HG03521 (cell line): ENCODE measurements around the gene GNA12.
"Not testable (repeated sequence)": the region's sequence is repeated elsewhere in the genome, so short reads cannot be mapped to it uniquely, and the experiment has no call there.

Experiments
- ATAC-seq: cut with Tn5 transposase; IDR thresholded peaks from one replicate; pipeline ENCODE4 v1.9.1; 2021; ENCODE audit warnings: mild to moderate bottlenecking, moderate library complexity; ENCODE audit not compliant: unreplicated experiment

Gene GNA12

DNA sequence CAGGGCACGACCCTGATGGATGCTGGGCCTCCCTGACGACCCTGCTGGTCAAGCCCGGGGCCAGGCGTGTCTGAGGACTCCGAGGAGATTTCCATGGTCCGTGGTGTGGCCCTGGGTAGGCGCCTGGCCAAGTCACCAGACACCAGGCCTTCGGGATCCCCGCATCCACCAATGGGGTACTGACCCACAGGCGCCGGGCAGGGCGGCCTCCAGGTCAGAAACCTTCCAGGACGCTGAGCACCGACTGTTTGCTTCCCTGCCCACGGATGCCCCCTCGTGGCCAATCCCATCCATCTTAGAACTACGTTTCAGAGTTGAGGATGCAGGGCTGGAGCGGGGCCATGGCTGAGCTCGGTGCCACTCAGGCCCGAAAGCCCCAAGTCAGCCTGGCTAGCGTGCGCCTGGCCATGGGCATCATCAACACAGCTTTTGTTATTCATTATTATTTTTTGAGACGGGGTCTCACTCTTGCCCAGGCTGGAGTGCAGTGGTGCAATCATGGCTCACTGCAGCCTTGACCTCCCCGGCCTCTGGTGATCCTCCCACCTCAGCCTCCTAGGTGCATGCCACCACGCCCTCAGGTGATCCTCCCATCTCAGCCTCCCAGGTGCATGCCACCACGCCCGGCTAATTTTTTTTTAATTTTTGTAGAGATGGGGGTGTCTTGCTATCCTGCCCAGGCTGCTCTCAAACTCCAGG is 163.2 kb downstream of the GNA12 start:
- ATAC-seq, result no peak

DNA sequence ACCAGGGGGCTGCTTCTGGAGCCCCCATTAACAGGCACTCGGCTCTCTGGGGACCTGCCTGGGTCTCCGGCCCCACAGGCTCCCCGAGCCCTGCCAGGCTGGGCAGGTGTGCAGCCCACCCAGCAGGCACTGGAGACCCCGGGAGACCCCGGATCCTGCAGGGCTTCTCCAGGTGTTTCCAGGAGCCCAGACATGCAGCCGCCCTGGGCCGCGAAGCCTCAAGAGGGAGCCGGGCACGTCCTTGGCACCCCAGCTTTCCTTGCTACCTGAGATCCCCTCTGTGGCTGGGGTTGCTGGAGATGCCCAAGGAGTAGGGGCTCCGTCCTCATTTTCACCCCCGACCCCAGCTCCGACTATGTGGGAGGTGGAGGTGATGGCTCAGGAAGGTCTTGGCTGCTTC is 163.9 kb downstream of the GNA12 start:
- no peak for ATAC-seq

- not testable (repeated sequence) for ATAC-seq
These were observed 164.7 kb downstream of the GNA12 start for GRCh38 chr7:2679135-2680127.

DNA sequence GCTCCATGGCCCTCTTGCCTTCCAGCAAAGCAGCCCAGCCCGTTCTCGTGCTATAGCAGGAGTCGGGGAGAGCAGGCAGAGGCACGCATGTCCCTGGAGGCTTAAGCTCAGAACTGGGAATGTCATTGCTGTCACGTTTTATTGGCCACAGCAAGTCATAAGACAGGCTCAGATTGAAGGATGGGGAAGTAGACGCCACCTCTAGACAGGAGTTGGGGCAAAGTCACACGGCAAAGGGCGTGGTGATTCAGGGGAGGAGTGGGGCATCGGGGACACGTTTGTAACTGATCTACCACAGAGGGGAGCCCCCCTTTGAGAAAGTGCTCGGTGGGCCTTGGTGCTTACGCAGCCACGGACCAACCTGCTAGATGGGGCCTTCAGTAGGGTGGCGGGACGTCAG is 165.7 kb downstream of the GNA12 start:
- not testable (repeated sequence) for ATAC-seq
